ENCODE measurements around the gene KCND2.

KCND2 gene

DNA sequence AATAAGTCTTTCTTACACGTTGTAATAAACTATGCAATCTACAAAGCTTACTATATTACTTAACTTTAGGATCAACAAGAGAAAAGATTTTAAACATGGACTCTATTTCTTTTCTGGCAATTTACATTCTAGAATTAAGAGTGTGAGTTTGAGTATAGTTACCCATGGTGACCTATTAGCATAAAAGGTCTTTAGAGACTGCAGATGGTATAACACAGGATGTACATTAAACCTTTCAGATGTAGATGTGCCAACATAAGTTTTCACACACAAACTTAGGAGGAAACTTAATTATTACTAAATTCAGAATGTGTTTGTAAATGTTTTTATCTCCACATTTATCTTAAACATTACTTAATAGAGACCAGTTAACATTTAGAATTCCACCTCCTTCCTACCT lies 54.1 kb downstream of the KCND2 start:
- H3K4me2 ChIP-seq (ENCODE audit: low read length) = no peak overlapping the region
- no peaks in the 10 kb centered on the region for H3K4me1 ChIP-seq
- no peaks in the 10 kb centered on the region for H3K9me3 ChIP-seq (ENCODE audit: control insufficient read depth, low read length)
- H3K9ac ChIP-seq = no peak overlapping the region
- no peak overlapping the region for H3K4me3 ChIP-seq (ENCODE audit: low read depth, low read length)
- H3K79me2 ChIP-seq = no peaks in the 10 kb centered on the region
- H3K27ac ChIP-seq = no peak overlapping the region
- H3K27me3 ChIP-seq (ENCODE audit: control insufficient read depth, insufficient read depth, low read length) = no peaks in the 10 kb centered on the region
- no peaks in the 10 kb centered on the region for H3K36me3 ChIP-seq (ENCODE audit: control insufficient read depth, insufficient read depth, low read length)
- TF ChIP-seq, protein P1, sequence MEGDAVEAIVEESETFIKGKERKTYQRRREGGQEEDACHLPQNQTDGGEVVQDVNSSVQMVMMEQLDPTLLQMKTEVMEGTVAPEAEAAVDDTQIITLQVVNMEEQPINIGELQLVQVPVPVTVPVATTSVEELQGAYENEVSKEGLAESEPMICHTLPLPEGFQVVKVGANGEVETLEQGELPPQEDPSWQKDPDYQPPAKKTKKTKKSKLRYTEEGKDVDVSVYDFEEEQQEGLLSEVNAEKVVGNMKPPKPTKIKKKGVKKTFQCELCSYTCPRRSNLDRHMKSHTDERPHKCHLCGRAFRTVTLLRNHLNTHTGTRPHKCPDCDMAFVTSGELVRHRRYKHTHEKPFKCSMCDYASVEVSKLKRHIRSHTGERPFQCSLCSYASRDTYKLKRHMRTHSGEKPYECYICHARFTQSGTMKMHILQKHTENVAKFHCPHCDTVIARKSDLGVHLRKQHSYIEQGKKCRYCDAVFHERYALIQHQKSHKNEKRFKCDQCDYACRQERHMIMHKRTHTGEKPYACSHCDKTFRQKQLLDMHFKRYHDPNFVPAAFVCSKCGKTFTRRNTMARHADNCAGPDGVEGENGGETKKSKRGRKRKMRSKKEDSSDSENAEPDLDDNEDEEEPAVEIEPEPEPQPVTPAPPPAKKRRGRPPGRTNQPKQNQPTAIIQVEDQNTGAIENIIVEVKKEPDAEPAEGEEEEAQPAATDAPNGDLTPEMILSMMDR (IDR thresholded peaks at IDR 0.05) = no peak
- no peak overlapping the region for H2AFZ ChIP-seq

DNA sequence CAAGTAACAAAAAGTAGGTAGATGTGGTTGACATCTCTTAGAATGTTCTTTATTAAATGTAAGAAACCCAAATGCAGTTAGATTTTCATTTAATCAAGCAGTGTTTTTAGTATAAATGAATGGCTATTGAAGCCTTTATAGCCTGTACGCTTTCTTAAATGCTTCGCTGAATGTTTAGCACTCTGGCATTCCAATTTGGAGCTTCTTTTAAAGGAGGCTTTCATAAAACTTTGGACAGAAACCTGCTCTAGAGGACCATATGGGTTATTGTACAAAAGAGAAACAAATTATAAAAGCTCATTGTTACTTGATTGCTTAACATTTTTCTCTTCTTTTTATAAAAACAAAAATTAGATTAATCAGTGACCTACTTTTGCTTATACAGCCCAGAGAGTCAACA lies 59.5 kb downstream of the KCND2 start:
- H3K79me2 ChIP-seq = no peaks in the 10 kb centered on the region
- H3K36me3 ChIP-seq (ENCODE audit: control insufficient read depth, insufficient read depth, low read length) = no peaks in the 10 kb centered on the region
- no peak overlapping the region for H3K4me3 ChIP-seq (ENCODE audit: low read depth, low read length)
- TF ChIP-seq, protein P1 (IDR thresholded peaks at IDR 0.05) = no peak
- H3K4me1 ChIP-seq = no peaks in the 10 kb centered on the region
- no peaks in the 10 kb centered on the region for H3K9me3 ChIP-seq (ENCODE audit: control insufficient read depth, low read length)
- H3K9ac ChIP-seq = no peak overlapping the region
- H2AFZ ChIP-seq = no peak overlapping the region
- H3K27me3 ChIP-seq (ENCODE audit: control insufficient read depth, insufficient read depth, low read length) = no peaks in the 10 kb centered on the region
- H3K27ac ChIP-seq = no peak overlapping the region
- no peak overlapping the region for H3K4me2 ChIP-seq (ENCODE audit: low read length)

DNA sequence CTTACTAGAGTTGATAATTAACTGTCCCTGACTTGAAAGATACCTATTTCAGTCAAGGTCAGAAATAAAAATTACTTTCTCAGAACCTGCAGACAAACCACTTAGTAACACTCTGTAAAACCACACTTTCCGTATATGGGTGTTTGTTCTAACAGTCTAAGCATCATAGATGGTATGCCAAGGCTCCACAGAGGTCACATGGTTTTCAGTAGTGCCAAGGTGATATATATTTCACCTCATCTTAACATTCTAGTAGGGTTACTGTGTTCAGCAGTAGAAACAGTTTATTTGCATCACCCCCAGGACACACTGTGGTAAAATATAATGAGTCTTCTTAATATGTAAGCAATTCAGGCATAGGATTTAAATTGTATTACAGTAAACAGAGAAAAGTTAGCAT lies 61.5 kb downstream of the KCND2 start:
- TF ChIP-seq, protein P1 (IDR thresholded peaks at IDR 0.05) = no peak
- H3K27me3 ChIP-seq (ENCODE audit: control insufficient read depth, insufficient read depth, low read length) = no peaks in the 10 kb centered on the region
- no peaks in the 10 kb centered on the region for H3K4me1 ChIP-seq
- no peak overlapping the region for H2AFZ ChIP-seq
- H3K36me3 ChIP-seq (ENCODE audit: control insufficient read depth, insufficient read depth, low read length) = no peaks in the 10 kb centered on the region
- no peaks in the 10 kb centered on the region for H3K9me3 ChIP-seq (ENCODE audit: control insufficient read depth, low read length)
- no peak overlapping the region for H3K4me3 ChIP-seq (ENCODE audit: low read depth, low read length)
- H3K79me2 ChIP-seq = no peaks in the 10 kb centered on the region
- no peak overlapping the region for H3K27ac ChIP-seq
- H3K9ac ChIP-seq = no peak overlapping the region
- H3K4me2 ChIP-seq (ENCODE audit: low read length) = no peak overlapping the region

DNA sequence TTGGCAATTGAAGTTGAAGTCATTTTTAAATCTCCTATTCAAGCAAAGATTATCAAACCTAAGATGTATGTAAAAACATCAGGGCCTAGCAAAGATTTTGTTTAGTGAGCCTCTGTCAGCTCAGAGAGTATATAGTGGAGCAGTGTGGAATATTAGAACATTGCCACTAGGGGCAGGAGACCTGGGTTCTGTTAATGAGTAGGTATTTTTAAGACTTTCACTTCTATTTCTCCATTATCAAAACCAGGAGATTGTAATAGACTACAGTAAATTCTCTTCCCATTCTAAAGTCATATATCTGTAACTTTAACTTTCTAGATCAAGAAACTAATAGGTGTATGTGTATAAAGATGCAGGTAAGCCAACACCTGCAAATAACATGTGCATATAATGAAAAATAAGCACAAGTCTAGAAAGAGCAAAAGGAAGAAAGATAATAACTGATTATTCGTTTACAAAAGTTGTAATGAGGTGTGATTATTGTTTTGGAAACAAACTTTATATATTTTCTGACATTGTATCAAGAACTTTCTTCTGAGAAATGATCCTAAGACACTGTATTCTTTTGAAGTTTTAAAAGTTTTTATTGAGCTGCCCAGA lies 64.4 kb downstream of the KCND2 start:
- Histone ChIP-seq H3K36me3 (ENCODE audit: control insufficient read depth, insufficient read depth, low read length) (no peaks in the 10 kb centered on the region), H2AFZ (no peak overlapping the region), H3K9ac (no peak overlapping the region), H3K4me3 (ENCODE audit: low read depth, low read length) (no peak overlapping the region), H3K4me2 (ENCODE audit: low read length) (no peak overlapping the region), H3K79me2 (no peaks in the 10 kb centered on the region), H3K4me1 (no peaks in the 10 kb centered on the region), H3K27ac (no peak overlapping the region), H3K9me3 (ENCODE audit: control insufficient read depth, low read length) (no peaks in the 10 kb centered on the region), H3K27me3 (ENCODE audit: control insufficient read depth, insufficient read depth, low read length) (no peaks in the 10 kb centered on the region)
- TF ChIP-seq, protein P1 (IDR thresholded peaks at IDR 0.05) = no peak

DNA sequence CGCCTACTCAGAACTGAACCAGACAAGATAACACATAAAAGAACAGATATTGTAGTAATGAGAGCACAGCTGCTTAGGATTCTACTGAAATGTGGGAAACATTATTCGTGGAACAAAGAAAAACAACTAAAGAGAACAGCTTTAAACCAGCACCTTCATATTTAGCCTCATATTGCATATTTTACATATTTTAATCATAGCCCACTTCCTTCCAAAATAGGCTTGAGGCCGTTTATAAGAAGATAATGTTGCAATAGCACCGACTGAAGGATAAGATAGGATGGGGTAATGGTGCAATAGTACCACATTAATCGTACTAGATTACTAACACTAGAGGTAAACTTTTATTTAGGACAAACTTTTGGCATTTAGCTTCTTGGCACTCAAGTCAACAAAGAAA lies 71.3 kb downstream of the KCND2 start:
- Histone ChIP-seq H3K79me2 (no peaks in the 10 kb centered on the region), H3K4me1 (no peaks in the 10 kb centered on the region), H3K4me3 (ENCODE audit: low read depth, low read length) (no peak overlapping the region), H3K9me3 (ENCODE audit: control insufficient read depth, low read length) (no peaks in the 10 kb centered on the region), H2AFZ (no peak overlapping the region), H3K9ac (no peak overlapping the region), H3K27ac (no peak overlapping the region), H3K36me3 (ENCODE audit: control insufficient read depth, insufficient read depth, low read length) (no peaks in the 10 kb centered on the region), H3K27me3 (ENCODE audit: control insufficient read depth, insufficient read depth, low read length) (no peaks in the 10 kb centered on the region), H3K4me2 (ENCODE audit: low read length) (no peak overlapping the region)
- TF ChIP-seq, protein P1 (IDR thresholded peaks at IDR 0.05) = no peak

Data from parathyroid adenoma (tissue), 2 donors.